Keratinocyte (primary cell): ENCODE results near the gene ABCA7. TPM values are rescaled to one million over a fixed set of nuclear protein-coding genes. Genes with fewer than 3 reads are reported as not detected.

Source experiments
- DNase-seq: peaks from one replicate; pipeline ENCODE4 v3.0.0-alpha.2; 2011; ENCODE audit warnings: low read depth, missing footprints, low spot score
- FAIRE-seq: peaks from 2 replicates; lab custom pipeline; 2011; peaks lifted over from hg19 to GRCh38; lab: Jason Lieb, UNC
- H2AFZ ChIP-seq: 2 replicates; pipeline ENCODE4 v1.6.0; 2012; ENCODE audit warnings: low read length, control low read depth, inconsistent platforms; ENCODE audit not compliant: control insufficient read depth
- H3K27ac ChIP-seq: 2 replicates; pipeline ENCODE4 v1.5.1; 2011; ENCODE audit warnings: low read length; ENCODE audit not compliant: control insufficient read depth, insufficient read depth
- H3K27me3 ChIP-seq: 3 replicates; pipeline ENCODE4 v1.6.0; 2011; ENCODE audit warnings: low read length; ENCODE audit not compliant: control insufficient read depth, insufficient read depth; ENCODE audit errors: extremely low read depth
- H3K36me3 ChIP-seq, 2 experiments: 2 replicates in 1 of 2; 3 replicates in 1 of 2; pipeline ENCODE4 v1.5.1; 2011; ENCODE audit warnings: low read length in 2 of 2, mild to moderate bottlenecking in 1 of 2; ENCODE audit not compliant: control insufficient read depth in 2 of 2, insufficient read depth in 2 of 2; ENCODE audit errors: extremely low read depth in 1 of 2
- H3K4me1 ChIP-seq: 3 replicates; pipeline ENCODE4 v1.5.1; 2011; ENCODE audit warnings: low read length; ENCODE audit not compliant: control insufficient read depth, insufficient read depth; ENCODE audit errors: extremely low read depth
- H3K4me2 ChIP-seq: 3 replicates; pipeline ENCODE4 v1.6.0; 2011; ENCODE audit warnings: low read depth, low read length; ENCODE audit not compliant: control insufficient read depth, insufficient read depth; ENCODE audit errors: extremely low read depth
- H3K4me3 ChIP-seq, 3 experiments: fragments of 200-600 bp in 1 of 3; sonication (generic) in 1 of 3; 2 replicates in 2 of 3; 3 replicates in 1 of 3; pipeline ENCODE4 v1.5.1; 2011 to 2016; ENCODE audit warnings: low read length in 3 of 3, mild to moderate bottlenecking in 3 of 3, control low read depth in 2 of 3, inconsistent platforms in 1 of 3, low read depth in 1 of 3, mixed read lengths in 1 of 3, mixed run types in 1 of 3, moderate library complexity in 1 of 3; ENCODE audit not compliant: control insufficient read depth in 2 of 3, insufficient read depth in 2 of 3; ENCODE audit errors: extremely low read depth in 1 of 3
- H3K79me2 ChIP-seq: 2 replicates; pipeline ENCODE4 v1.6.0; 2012; ENCODE audit warnings: low read length; ENCODE audit not compliant: control insufficient read depth, insufficient read depth
- H3K9ac ChIP-seq: 3 replicates; pipeline ENCODE4 v1.6.0; 2011; ENCODE audit warnings: low read length; ENCODE audit not compliant: control insufficient read depth, insufficient read depth; ENCODE audit errors: extremely low read depth
- H3K9me1 ChIP-seq: 3 replicates; pipeline ENCODE4 v1.6.0; 2011; ENCODE audit warnings: low read length; ENCODE audit not compliant: control insufficient read depth, insufficient read depth; ENCODE audit errors: extremely low read depth
- H3K9me3 ChIP-seq: 2 replicates; pipeline ENCODE4 v1.5.1; 2012; ENCODE audit warnings: low read depth, low read length; ENCODE audit not compliant: control insufficient read depth
- H4K20me1 ChIP-seq: 3 replicates; pipeline ENCODE4 v1.6.0; 2011; ENCODE audit warnings: low read length; ENCODE audit not compliant: control insufficient read depth, insufficient read depth; ENCODE audit errors: extremely low read depth
- CTCF ChIP-seq, 3 experiments: IDR thresholded peaks in 1 of 3; conservative IDR thresholded peaks in 1 of 3; optimal IDR thresholded peaks in 1 of 3; 2 replicates in 2 of 3; 3 replicates in 1 of 3; pipeline versions ENCODE3 to v1.5.1; 2011; ENCODE audit warnings: low read length in 3 of 3, mild to moderate bottlenecking in 3 of 3, moderate library complexity in 2 of 3, control low read depth in 1 of 3, inconsistent platforms in 1 of 3; ENCODE audit not compliant: insufficient read depth in 2 of 3; ENCODE audit errors: extremely low read depth in 1 of 3
- EZH2 ChIP-seq: IDR thresholded peaks from one replicate; pipeline ENCODE4 v1.6.1; 2012; ENCODE audit warnings: inconsistent platforms, mild to moderate bottlenecking, low read length, moderate library complexity
- dilution Hi-C: fragments of 300-500 bp; cut with MboI; formaldehyde crosslinking; loops from one replicate; pipeline ENCODE4 v1.7.0; 2020; ENCODE audit warnings: low sequenced_read_pairs; ENCODE audit not compliant: extremely low pct_ligation_motif_present
- polyA plus RNA-seq, 5 experiments: library from polyadenylated mRNA; depleted of rRNA in 3 of 5; stranded (reverse) in 3 of 5; stranded (forward) in 1 of 5; unstranded in 1 of 5; fragments of >200 nt; gene quantifications; 1 replicate in 1 of 5; 2 replicates in 3 of 5; 3 replicates in 1 of 5; pipeline versions ENCODE4 v1.2.1 to v1.2.3, GENCODE V29; 2011 to 2012; ENCODE audit warnings: missing spikeins in 2 of 5, low read depth in 1 of 5, low replicate concordance in 1 of 5

ABCA7 gene
- polyA plus RNA-seq, 1 donor (not counting 4 experiments of a cell fraction or from before 2014, with no cell fraction given): 7.4 TPM

GRCh38 chr19:1040476-1041271 lies 767 bp downstream of the ABCA7 start:
- TF ChIP-seq CTCF (optimal IDR thresholded peaks at IDR 0.05 in 1 of 3, IDR thresholded peaks at IDR 0.05 in 1 of 3, conservative IDR thresholded peaks at IDR 0.05 in 1 of 3; ENCODE audit: extremely low read depth in 1 of 3, insufficient read depth in 2 of 3, low read length in 3 of 3) (no peak), EZH2 (no peak)
- peaks cover 6% of the 10 kb centered on the region for H3K79me2 ChIP-seq
- H3K9me1 ChIP-seq: no peaks in the 10 kb centered on the region
- no peak overlapping the region for H2AFZ ChIP-seq
- H4K20me1 ChIP-seq: peaks cover 9% of the 10 kb centered on the region
- no peaks in the 10 kb centered on the region for H3K9me3 ChIP-seq
- peak overlapping the region; percentile 75 to 92 (median 80) for H3K4me3 ChIP-seq
- FAIRE-seq (peak; percentile 95), DNase-seq (peak; percentile 92)
- peak overlapping the region; percentile 62 for H3K27ac ChIP-seq
- H3K4me2 ChIP-seq: peak overlapping the region; percentile 96
- H3K9ac ChIP-seq: peak overlapping the region; percentile 74
- H3K27me3 ChIP-seq: no peaks in the 10 kb centered on the region
- H3K4me1 ChIP-seq: peaks cover 29% of the 10 kb centered on the region
- H3K36me3 ChIP-seq: peaks cover 20 to 25% of the 10 kb centered on the region in 2 experiments
- dilution Hi-C loops: no loop called here

GRCh38 chr19:1041272-1041834 lies 1.4 kb downstream of the ABCA7 start:
- H3K27ac ChIP-seq: no peak overlapping the region

More at GRCh38 chr19:1041272-1041834, 1.4 kb downstream of the ABCA7 start:
- H3K4me1 ChIP-seq: peaks cover 29% of the 10 kb centered on the region
- no peaks in the 10 kb centered on the region for H3K9me1 ChIP-seq
- peaks cover 4% of the 10 kb centered on the region for H4K20me1 ChIP-seq
- no peaks in the 10 kb centered on the region for H3K9me3 ChIP-seq
- DNase-seq (no peak), FAIRE-seq (no peak)
- peak overlapping the region; percentile 24 for H3K9ac ChIP-seq
- H3K4me2 ChIP-seq: peak overlapping the region; percentile 96
- H3K4me3 ChIP-seq: peak overlapping the region; percentile 36 to 80 (median 75)
- H3K36me3 ChIP-seq: peaks cover 15 to 19% of the 10 kb centered on the region in 2 experiments
- H3K27me3 ChIP-seq: no peaks in the 10 kb centered on the region
- dilution Hi-C loops: no loop called here
- H2AFZ ChIP-seq: no peak overlapping the region
- TF ChIP-seq EZH2 (no peak), CTCF (optimal IDR thresholded peaks at IDR 0.05 in 1 of 3, IDR thresholded peaks at IDR 0.05 in 1 of 3, conservative IDR thresholded peaks at IDR 0.05 in 1 of 3; ENCODE audit: extremely low read depth in 1 of 3, insufficient read depth in 2 of 3, low read length in 3 of 3) (no peak)
- H3K79me2 ChIP-seq: peaks cover 2% of the 10 kb centered on the region
